ENCODE data around the gene OTOP3.
"Not testable (repeated sequence)": the region's sequence is repeated elsewhere in the genome, so short reads cannot be mapped to it uniquely, and the experiment has no call there.

OTOP3 gene

GRCh38 chr17:74963656-74964055, 28.0 kb downstream of the OTOP3 start:
- DNase-seq, result no peak

GRCh38 chr17:74964246-74964761, 28.6 kb downstream of the OTOP3 start:
- no peak for DNase-seq

GRCh38 chr17:74964988-74965622, 29.4 kb downstream of the OTOP3 start:
- no peak for DNase-seq

GRCh38 chr17:74968361-74968780, 32.7 kb downstream of the OTOP3 start:
- DNase-seq, result no peak

- DNase-seq, result not testable (repeated sequence)
Observed at GRCh38 chr17:74969501-74969900, 33.8 kb downstream of the OTOP3 start.

GRCh38 chr17:74970395-74970794, 34.7 kb downstream of the OTOP3 start:
- no peak for DNase-seq

GRCh38 chr17:74971069-74971841, 35.6 kb downstream of the OTOP3 start:
- DNase-seq, result no peak

GRCh38 chr17:74971842-74972106, 36.1 kb downstream of the OTOP3 start:
- no peak for DNase-seq

- DNase-seq, result peak; percentile 78
Observed at GRCh38 chr17:74972107-74972972, 36.6 kb downstream of the OTOP3 start, which contains the start of gene HID1. HID1 (minus strand) TSS chr17:74972759; CDS start chr17:74972656, 103 bp downstream.

- no peak for DNase-seq
Observed at GRCh38 chr17:74972973-74973328, 37.3 kb downstream of the OTOP3 start.

GRCh38 chr17:74975943-74976342, 40.2 kb downstream of the OTOP3 start:
- no peak for DNase-seq

GRCh38 chr17:74977802-74978201, 42.1 kb downstream of the OTOP3 start:
- no peak for DNase-seq

- no peak for DNase-seq
Observed at GRCh38 chr17:74978240-74978639, 42.5 kb downstream of the OTOP3 start.

- DNase-seq, result no peak
Observed at GRCh38 chr17:74979408-74980146, 43.9 kb downstream of the OTOP3 start.

GRCh38 chr17:74981318-74981978, 45.8 kb downstream of the OTOP3 start:
- DNase-seq, result no peak

GRCh38 chr17:74981979-74982662, 46.4 kb downstream of the OTOP3 start:
- DNase-seq, result peak; percentile 81

GRCh38 chr17:74982663-74983313, 47.1 kb downstream of the OTOP3 start:
- DNase-seq, result not testable (repeated sequence)

GRCh38 chr17:74986206-74986576, 50.5 kb downstream of the OTOP3 start:
- DNase-seq, result no peak

GRCh38 chr17:74987418-74987908, 51.8 kb downstream of the OTOP3 start, which contains the start of gene CDR2L:
CDR2L (plus strand) TSS chr17:74987632; CDS start chr17:74988044, 412 bp downstream.
- DNase-seq, result peak; percentile 91

GRCh38 chr17:74987909-74988711, 52.4 kb downstream of the OTOP3 start:
- DNase-seq, result no peak

All from CD4-positive, alpha-beta T cell treated with Interferon gamma for 1 hour (primary cell).